ENCODE data around the gene CFC1. TPM values are rescaled to one million over a fixed set of nuclear protein-coding genes. Genes with fewer than 3 reads are reported as not detected.
"Not testable (repeated sequence)": the region's sequence is repeated elsewhere in the genome, so short reads cannot be mapped to it uniquely, and the experiment has no call there.

Gene CFC1
- total RNA-seq, 1 experiment from 2014 or later, result not detected

DNA sequence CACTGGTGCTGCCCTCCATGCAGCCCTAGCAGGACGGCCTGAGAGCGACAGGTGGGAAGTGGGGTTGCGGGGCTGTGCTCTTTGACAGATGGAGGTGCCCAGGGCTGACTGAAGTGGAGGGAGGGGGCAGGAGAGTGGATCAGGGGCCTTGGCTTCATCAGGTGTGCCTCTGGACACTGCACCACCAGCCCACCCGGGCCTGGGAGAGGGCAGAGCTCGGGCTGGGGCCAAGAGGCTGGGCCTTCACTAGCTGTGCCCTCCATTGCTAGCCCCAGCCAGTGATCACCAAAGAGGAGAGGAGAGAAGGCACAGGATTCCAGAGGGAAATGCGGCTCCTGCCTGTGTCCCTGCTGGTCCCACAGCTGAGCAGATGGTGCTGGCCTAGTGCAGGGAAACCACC lies 2.6 kb downstream of the CFC1 start:
- BruUV-seq (replicated peaks); H3K4me3 Mint-ChIP-seq (ENCODE audit: unreplicated experiment); H3K4me3 ChIP-seq (ENCODE audit: low read depth, low read length); H3K9me3 ChIP-seq; H3K36me3 Mint-ChIP-seq (ENCODE audit: insufficient read depth, unreplicated experiment); H3K9me3 Mint-ChIP-seq (ENCODE audit: unreplicated experiment); H3K4me1 ChIP-seq; POLR2A ChIA-PET; H3K36me3 ChIP-seq (ENCODE audit: control insufficient read depth, insufficient read depth, low read length); H3K4me1 Mint-ChIP-seq (ENCODE audit: low read depth, unreplicated experiment); H3K27me3 Mint-ChIP-seq (ENCODE audit: insufficient read depth, unreplicated experiment); CTCF ChIA-PET; intact Hi-C loops (cut with micrococcal nuclease; ENCODE audit: unreplicated experiment); DNase-seq; H3K27me3 ChIP-seq (replicated peaks; ENCODE audit: control insufficient read depth, insufficient read depth, low read length); H3K27ac Mint-ChIP-seq (ENCODE audit: unreplicated experiment): not testable (repeated sequence)

- H3K4me1 ChIP-seq; H3K27me3 ChIP-seq (replicated peaks; ENCODE audit: control insufficient read depth, insufficient read depth, low read length); H3K36me3 ChIP-seq (ENCODE audit: control insufficient read depth, insufficient read depth, low read length); H3K9me3 Mint-ChIP-seq (ENCODE audit: unreplicated experiment); H3K4me3 Mint-ChIP-seq (ENCODE audit: unreplicated experiment); CTCF ChIA-PET; H3K4me3 ChIP-seq (ENCODE audit: low read depth, low read length); H3K27me3 Mint-ChIP-seq (ENCODE audit: insufficient read depth, unreplicated experiment); POLR2A ChIA-PET; H3K4me1 Mint-ChIP-seq (ENCODE audit: low read depth, unreplicated experiment); DNase-seq; H3K9me3 ChIP-seq; BruUV-seq (replicated peaks); intact Hi-C loops (cut with micrococcal nuclease; ENCODE audit: unreplicated experiment); H3K36me3 Mint-ChIP-seq (ENCODE audit: insufficient read depth, unreplicated experiment); H3K27ac Mint-ChIP-seq (ENCODE audit: unreplicated experiment): not testable (repeated sequence)
Measured at GRCh38 chr2:130594011-130594410, 5.4 kb downstream of the CFC1 start.

DNA sequence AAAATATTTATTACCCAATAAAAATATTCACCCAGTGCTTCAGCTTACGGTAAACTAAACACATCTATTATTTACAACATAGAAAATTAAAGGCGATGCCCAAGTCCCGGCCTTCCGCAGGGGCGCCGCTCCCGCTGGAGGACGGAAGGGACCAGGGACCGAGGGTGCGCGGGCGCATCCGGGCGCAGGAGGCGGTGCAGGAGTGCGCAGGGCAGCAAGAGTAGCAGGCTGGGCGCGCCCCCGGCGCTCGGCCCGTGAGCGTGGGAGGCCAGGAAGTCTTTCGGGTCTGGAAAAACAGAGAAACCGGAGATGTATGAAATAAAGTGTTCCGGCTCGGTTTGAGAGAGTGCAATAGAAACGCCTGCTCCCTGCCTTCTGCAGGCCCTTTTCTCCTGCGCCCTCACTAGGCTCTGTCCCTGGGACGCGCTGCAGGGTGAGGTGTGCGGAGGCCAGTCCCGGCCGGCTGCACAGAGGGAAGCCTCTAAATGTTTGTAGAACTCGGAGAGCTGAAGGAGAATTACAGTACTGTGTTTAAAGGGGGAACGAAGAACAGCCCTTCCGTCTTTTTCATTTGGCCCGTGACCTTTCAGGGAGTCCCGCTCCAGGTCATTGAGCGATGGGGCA lies 6.5 kb downstream of the CFC1 start:
- H3K27me3 ChIP-seq (replicated peaks; ENCODE audit: control insufficient read depth, insufficient read depth, low read length); BruUV-seq (replicated peaks); intact Hi-C loops (cut with micrococcal nuclease; ENCODE audit: unreplicated experiment): not testable (repeated sequence)

GRCh38 chr2:130590842-130591359 lies 8.5 kb downstream of the CFC1 start:
- H3K4me3 ChIP-seq (ENCODE audit: low read depth, low read length); H3K4me1 ChIP-seq; H3K4me3 Mint-ChIP-seq (ENCODE audit: unreplicated experiment); H3K4me1 Mint-ChIP-seq (ENCODE audit: low read depth, unreplicated experiment); DNase-seq; H3K27me3 ChIP-seq (replicated peaks; ENCODE audit: control insufficient read depth, insufficient read depth, low read length); H3K27ac Mint-ChIP-seq (ENCODE audit: unreplicated experiment); H3K36me3 Mint-ChIP-seq (ENCODE audit: insufficient read depth, unreplicated experiment); H3K27me3 Mint-ChIP-seq (ENCODE audit: insufficient read depth, unreplicated experiment); H3K9me3 Mint-ChIP-seq (ENCODE audit: unreplicated experiment); BruUV-seq (replicated peaks); H3K36me3 ChIP-seq (ENCODE audit: control insufficient read depth, insufficient read depth, low read length); CTCF ChIA-PET; H3K9me3 ChIP-seq; intact Hi-C loops (cut with micrococcal nuclease; ENCODE audit: unreplicated experiment); POLR2A ChIA-PET: not testable (repeated sequence)

More for the DNA sequence above, 6.5 kb downstream of the CFC1 start:
- POLR2A ChIA-PET; DNase-seq; H3K4me3 ChIP-seq (ENCODE audit: low read depth, low read length); H3K27me3 Mint-ChIP-seq (ENCODE audit: insufficient read depth, unreplicated experiment); CTCF ChIA-PET; H3K4me1 Mint-ChIP-seq (ENCODE audit: low read depth, unreplicated experiment); H3K27ac Mint-ChIP-seq (ENCODE audit: unreplicated experiment); H3K9me3 ChIP-seq; H3K4me3 Mint-ChIP-seq (ENCODE audit: unreplicated experiment); H3K4me1 ChIP-seq; H3K36me3 ChIP-seq (ENCODE audit: control insufficient read depth, insufficient read depth, low read length); H3K9me3 Mint-ChIP-seq (ENCODE audit: unreplicated experiment); H3K36me3 Mint-ChIP-seq (ENCODE audit: insufficient read depth, unreplicated experiment): not testable (repeated sequence)

- H3K9me3 ChIP-seq; intact Hi-C loops (cut with micrococcal nuclease; ENCODE audit: unreplicated experiment); H3K27ac Mint-ChIP-seq (ENCODE audit: unreplicated experiment); POLR2A ChIA-PET; CTCF ChIA-PET; H3K4me1 ChIP-seq; H3K27me3 ChIP-seq (replicated peaks; ENCODE audit: control insufficient read depth, insufficient read depth, low read length); H3K27me3 Mint-ChIP-seq (ENCODE audit: insufficient read depth, unreplicated experiment); BruUV-seq (replicated peaks); H3K36me3 ChIP-seq (ENCODE audit: control insufficient read depth, insufficient read depth, low read length); H3K4me3 Mint-ChIP-seq (ENCODE audit: unreplicated experiment); H3K4me1 Mint-ChIP-seq (ENCODE audit: low read depth, unreplicated experiment); H3K9me3 Mint-ChIP-seq (ENCODE audit: unreplicated experiment); H3K4me3 ChIP-seq (ENCODE audit: low read depth, low read length); DNase-seq; H3K36me3 Mint-ChIP-seq (ENCODE audit: insufficient read depth, unreplicated experiment): not testable (repeated sequence)
Measured at GRCh38 chr2:130590170-130590841, 9.1 kb downstream of the CFC1 start.

- H3K27me3 Mint-ChIP-seq (ENCODE audit: insufficient read depth, unreplicated experiment); DNase-seq; H3K9me3 Mint-ChIP-seq (ENCODE audit: unreplicated experiment); H3K36me3 Mint-ChIP-seq (ENCODE audit: insufficient read depth, unreplicated experiment); H3K4me3 Mint-ChIP-seq (ENCODE audit: unreplicated experiment); H3K4me1 ChIP-seq; H3K27me3 ChIP-seq (replicated peaks; ENCODE audit: control insufficient read depth, insufficient read depth, low read length); BruUV-seq (replicated peaks); CTCF ChIA-PET; H3K4me3 ChIP-seq (ENCODE audit: low read depth, low read length); H3K27ac Mint-ChIP-seq (ENCODE audit: unreplicated experiment); H3K36me3 ChIP-seq (ENCODE audit: control insufficient read depth, insufficient read depth, low read length); H3K9me3 ChIP-seq; H3K4me1 Mint-ChIP-seq (ENCODE audit: low read depth, unreplicated experiment); POLR2A ChIA-PET; intact Hi-C loops (cut with micrococcal nuclease; ENCODE audit: unreplicated experiment): not testable (repeated sequence)
Measured at GRCh38 chr2:130588688-130589458, 10.5 kb downstream of the CFC1 start.

GRCh38 chr2:130584726-130585125 lies 14.6 kb downstream of the CFC1 start:
- not testable (repeated sequence) for H3K9me3 Mint-ChIP-seq (ENCODE audit: unreplicated experiment)

More at GRCh38 chr2:130584726-130585125, 14.6 kb downstream of the CFC1 start:
- H3K27me3 Mint-ChIP-seq (ENCODE audit: insufficient read depth, unreplicated experiment); intact Hi-C loops (cut with micrococcal nuclease; ENCODE audit: unreplicated experiment); H3K4me1 ChIP-seq; H3K36me3 Mint-ChIP-seq (ENCODE audit: insufficient read depth, unreplicated experiment); POLR2A ChIA-PET; H3K4me1 Mint-ChIP-seq (ENCODE audit: low read depth, unreplicated experiment); BruUV-seq (replicated peaks); H3K4me3 Mint-ChIP-seq (ENCODE audit: unreplicated experiment); DNase-seq; H3K27me3 ChIP-seq (replicated peaks; ENCODE audit: control insufficient read depth, insufficient read depth, low read length); CTCF ChIA-PET; H3K9me3 ChIP-seq; H3K27ac Mint-ChIP-seq (ENCODE audit: unreplicated experiment); H3K4me3 ChIP-seq (ENCODE audit: low read depth, low read length); H3K36me3 ChIP-seq (ENCODE audit: control insufficient read depth, insufficient read depth, low read length): not testable (repeated sequence)

Data from Caco-2 (cell line).